GM18526 (cell line): ENCODE measurements around the gene PIEZO2.

Source experiments
- POLR2A ChIP-seq: IDR thresholded peaks from 3 replicates; pipeline ENCODE4 v1.6.1; 2011; ENCODE audit not compliant: insufficient read length; ENCODE audit errors: extremely low read depth

PIEZO2 gene

GRCh38 chr18:11064727-11065460, 84.5 kb downstream of the PIEZO2 start:
- TF ChIP-seq POLR2A = no peak

- no peak for TF ChIP-seq POLR2A
Measured at GRCh38 chr18:11064106-11064505, 85.3 kb downstream of the PIEZO2 start.

- TF ChIP-seq POLR2A = no peak
Measured at GRCh38 chr18:11055721-11056120, 93.6 kb downstream of the PIEZO2 start.

- TF ChIP-seq POLR2A = no peak
Measured at GRCh38 chr18:11054497-11054896, 94.9 kb downstream of the PIEZO2 start.

- TF ChIP-seq POLR2A = no peak
Measured at GRCh38 chr18:11053293-11053692, 96.1 kb downstream of the PIEZO2 start.

- no peak for TF ChIP-seq POLR2A
Measured at GRCh38 chr18:11052800-11053199, 96.6 kb downstream of the PIEZO2 start.

- no peak for TF ChIP-seq POLR2A
Measured at GRCh38 chr18:11051462-11051861, 97.9 kb downstream of the PIEZO2 start.

GRCh38 chr18:11050966-11051365, 98.4 kb downstream of the PIEZO2 start:
- no peak for TF ChIP-seq POLR2A

- TF ChIP-seq POLR2A = no peak
Measured at GRCh38 chr18:11047817-11048216, 101.6 kb downstream of the PIEZO2 start.

GRCh38 chr18:11047156-11047555, 102.2 kb downstream of the PIEZO2 start:
- no peak for TF ChIP-seq POLR2A

- TF ChIP-seq POLR2A = no peak
Measured at GRCh38 chr18:11046140-11046539, 103.2 kb downstream of the PIEZO2 start.

GRCh38 chr18:11043694-11044093, 105.7 kb downstream of the PIEZO2 start:
- no peak for TF ChIP-seq POLR2A

GRCh38 chr18:11042247-11042646, 107.1 kb downstream of the PIEZO2 start:
- TF ChIP-seq POLR2A = no peak

- no peak for TF ChIP-seq POLR2A
Measured at GRCh38 chr18:11040823-11041656, 108.3 kb downstream of the PIEZO2 start.

GRCh38 chr18:11040359-11040758, 109.0 kb downstream of the PIEZO2 start:
- no peak for TF ChIP-seq POLR2A

- no peak for TF ChIP-seq POLR2A
Measured at GRCh38 chr18:11037533-11038240, 111.7 kb downstream of the PIEZO2 start.
